HEK293 (cell line): ENCODE data around the gene LPGAT1.

Experiments
- CTCF ChIP-seq: fragments of 450-650 bp; formaldehyde crosslinking; IDR thresholded peaks from 2 replicates; pipeline ENCODE4 v1.5.1; 2016; ENCODE audit warnings: missing biosample characterization, missing genetic modification characterization
- KLF9 ChIP-seq: fragments of 450-650 bp; formaldehyde crosslinking; IDR thresholded peaks from 2 replicates; pipeline ENCODE4 v1.5.1; 2016; ENCODE audit warnings: missing biosample characterization, missing genetic modification characterization, low read depth
- REST ChIP-seq: fragments of 450-650 bp; formaldehyde crosslinking; IDR thresholded peaks from 2 replicates; pipeline ENCODE4 v1.5.1; 2016; ENCODE audit warnings: missing biosample characterization, missing genetic modification characterization
- SETDB1 ChIP-seq: IDR thresholded peaks from one replicate; pipeline ENCODE4 v1.6.1; 2017; ENCODE audit warnings: mild to moderate bottlenecking, low read length, moderate library complexity, mixed read lengths; ENCODE audit not compliant: insufficient read length
- YY1 ChIP-seq: fragments of 450-650 bp; formaldehyde crosslinking; IDR thresholded peaks from 2 replicates; pipeline ENCODE4 v1.5.1; 2018; ENCODE audit warnings: missing biosample characterization, missing genetic modification characterization
- ZFP37 ChIP-seq: fragments of 450-650 bp; formaldehyde crosslinking; IDR thresholded peaks from 2 replicates; pipeline ENCODE4 v1.5.1; 2016; ENCODE audit warnings: missing biosample characterization, missing genetic modification characterization

DNA sequence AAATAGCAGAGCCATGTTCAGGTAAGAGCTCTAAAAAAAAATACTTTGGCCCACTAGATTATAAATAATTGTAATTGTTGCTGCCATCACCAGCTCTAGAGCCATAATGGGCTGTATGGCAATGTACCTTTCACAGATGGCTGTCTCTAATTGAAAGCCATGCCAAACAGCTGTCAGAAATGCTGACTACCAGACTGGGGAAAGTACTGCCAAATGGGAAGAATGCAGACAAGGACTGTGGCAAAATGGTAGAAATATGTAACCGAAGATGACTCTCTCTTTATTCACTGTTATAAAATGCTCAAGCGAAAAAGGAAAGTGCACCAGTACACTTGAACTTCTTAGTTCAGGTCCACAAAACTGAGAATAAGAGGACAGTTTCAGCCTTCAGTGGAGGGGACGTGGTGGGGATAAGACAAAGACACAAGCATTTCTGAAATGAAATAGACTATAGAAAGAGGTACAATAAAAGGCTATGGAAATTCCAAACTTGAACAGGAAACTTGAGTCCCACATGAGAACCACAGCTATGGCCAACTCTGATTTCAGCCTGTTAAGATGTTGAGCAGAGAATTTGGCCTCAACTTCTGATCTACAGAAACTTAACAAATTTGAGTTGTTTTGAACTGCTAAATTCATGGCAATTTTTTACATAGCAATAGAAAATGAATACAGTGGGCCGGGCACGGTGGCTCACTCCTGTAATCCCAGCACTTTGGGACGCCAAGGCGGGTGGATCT lies 46.5 kb upstream of the LPGAT1 start:
- no peak for TF ChIP-seq REST (tag by site-specific recombination)
- TF ChIP-seq ZFP37 (tag by site-specific recombination) = no peak
- no peak for TF ChIP-seq CTCF (tag by site-specific recombination)
- TF ChIP-seq SETDB1 = no peak
- TF ChIP-seq KLF9 (tag by site-specific recombination) = no peak
- TF ChIP-seq YY1 = no peak
